ENCODE measurements around the gene CLIP2. TPM values are rescaled to one million over a fixed set of nuclear protein-coding genes. Genes with fewer than 3 reads are reported as not detected.

Gene CLIP2
- 24.2 and 27.1 TPM in 2 replicates for total RNA-seq

DNA sequence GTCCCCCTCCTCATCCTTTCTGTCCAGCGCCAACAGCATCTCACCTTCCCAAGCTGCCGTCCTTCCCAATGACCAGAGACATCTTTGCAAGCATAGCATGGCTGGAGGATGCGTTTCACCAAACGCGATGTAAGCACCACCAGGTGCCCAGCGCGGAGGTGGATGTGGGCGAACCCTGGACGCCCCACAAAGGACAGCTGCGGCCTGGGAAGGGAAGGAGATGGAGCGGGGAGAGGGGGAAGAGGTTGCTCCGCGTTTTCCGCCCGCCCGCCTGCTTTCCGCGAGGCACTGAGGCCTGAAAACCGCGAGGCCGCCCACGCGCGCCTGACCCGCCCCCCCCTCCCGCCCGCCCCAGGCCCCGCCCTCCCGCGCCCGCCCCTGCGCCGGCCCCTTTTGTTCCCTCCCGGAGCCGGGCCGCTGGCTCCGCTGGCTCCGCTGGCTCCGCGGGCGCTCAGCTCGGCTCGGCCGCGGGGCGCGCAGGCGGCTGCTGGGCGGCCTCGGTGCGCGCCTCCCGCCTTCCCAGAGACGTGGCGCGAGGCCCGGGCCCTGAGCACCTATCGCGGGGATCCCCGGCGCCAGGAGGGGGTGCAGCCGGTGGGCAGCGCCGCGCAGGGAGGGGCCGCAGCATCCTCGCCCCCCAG is at the start of gene CLIP2:
Gene CLIP2 (plus strand): TSS at position 390 of the 641 bp plus-strand sequence. CDS start 28,140 bp downstream, outside the sequence.

GRCh38 chr7:74254129-74254857 is 34.9 kb upstream of the CLIP2 start, which contains the start of gene RFC2:
Gene RFC2 (minus strand): TSS chr7:74254399. CDS start chr7:74254383, 16 bp downstream.

DNA sequence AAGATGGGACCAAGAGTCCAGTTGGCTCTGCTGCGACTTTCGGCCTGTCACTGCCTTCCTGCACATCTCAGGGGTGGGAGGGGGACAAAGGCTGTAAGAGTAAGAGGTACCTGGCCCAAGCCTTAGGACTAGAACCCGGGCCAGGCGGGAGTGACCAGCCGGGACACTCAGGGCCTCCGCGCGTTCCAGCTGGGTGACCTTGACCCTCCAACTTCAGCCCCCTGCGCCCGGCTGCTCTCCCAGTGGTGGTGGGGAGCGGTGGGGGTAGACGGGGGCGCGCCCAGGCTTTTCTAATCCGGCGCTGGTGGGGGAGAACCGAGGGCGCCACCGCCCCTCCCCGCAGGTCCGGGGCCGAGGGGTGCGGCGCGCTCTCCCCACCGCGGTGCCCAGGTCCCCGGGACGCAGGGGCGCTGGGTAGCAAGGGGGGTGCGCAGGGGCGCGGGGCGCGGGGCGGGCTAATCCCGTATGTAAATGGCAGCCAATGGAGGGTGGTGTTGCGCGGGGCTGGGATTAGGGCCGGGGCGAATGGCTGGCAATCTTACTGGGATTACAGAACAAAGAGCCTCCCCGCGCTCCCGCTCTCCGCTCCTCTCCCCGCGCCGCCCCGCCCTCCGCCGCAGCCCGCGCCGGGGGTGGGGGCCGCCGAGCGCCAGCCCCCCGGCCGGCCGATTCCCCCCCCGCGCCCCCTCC is 164.3 kb downstream of the CLIP2 start, which contains the start of gene GTF2IRD1:
Gene GTF2IRD1 (plus strand): TSS at position 585 of the 690 bp plus-strand sequence. CDS start 54,175 bp downstream, outside the sequence.

Other genes starting within 250 kb of the CLIP2 start
- 9.5 and 9.8 TPM in 2 replicates for gene LIMK1, start 205.6 kb upstream of the CLIP2 start, total RNA-seq
- gene EIF4H, start 115.1 kb upstream of the CLIP2 start, total RNA-seq, result 300 and 465 TPM in 2 replicates
- gene LAT2, start 79.4 kb upstream of the CLIP2 start, total RNA-seq, result 0.52 and 0.98 TPM in 2 replicates
- gene RFC2, start 35.0 kb upstream of the CLIP2 start, total RNA-seq, result 14.2 and 16.6 TPM in 2 replicates
- 4.1 and 4.3 TPM in 2 replicates for gene GTF2IRD1, start 164.5 kb downstream of the CLIP2 start, total RNA-seq